Dendritic cell treated with granulocyte-macrophage colony-stimulating factor and Interleukin-4, amounts not matched to agents 40 ng/mL and 50 ng/mL, for 4 days (primary cell): ENCODE results near the gene P2RY2.

Experiments
- H3K27ac Mint-ChIP-seq: one replicate; pipeline ENCODE4 v1.8.0; 2022; ENCODE audit warnings: mild to moderate bottlenecking, mixed read lengths
- H3K27me3 Mint-ChIP-seq: one replicate; pipeline ENCODE4 v1.8.0; 2022; ENCODE audit warnings: mild to moderate bottlenecking, mixed read lengths
- H3K36me3 Mint-ChIP-seq: one replicate; pipeline ENCODE4 v1.8.0; 2022; ENCODE audit warnings: low read depth, mixed read lengths
- H3K4me1 Mint-ChIP-seq: one replicate; pipeline ENCODE4 v1.8.0; 2022; ENCODE audit warnings: low read depth, mixed read lengths
- H3K4me3 Mint-ChIP-seq: one replicate; pipeline ENCODE4 v1.8.0; 2022; ENCODE audit warnings: mild to moderate bottlenecking, moderate library complexity, mixed read lengths
- H3K9me3 Mint-ChIP-seq: one replicate; pipeline ENCODE4 v1.8.0; 2022; ENCODE audit warnings: mixed read lengths
- intact Hi-C: fragments of 100-400 bp; cut with micrococcal nuclease; formaldehyde crosslinking; loops from one replicate; pipeline ENCODE4 v1.15.0; 2022

Gene P2RY2

DNA sequence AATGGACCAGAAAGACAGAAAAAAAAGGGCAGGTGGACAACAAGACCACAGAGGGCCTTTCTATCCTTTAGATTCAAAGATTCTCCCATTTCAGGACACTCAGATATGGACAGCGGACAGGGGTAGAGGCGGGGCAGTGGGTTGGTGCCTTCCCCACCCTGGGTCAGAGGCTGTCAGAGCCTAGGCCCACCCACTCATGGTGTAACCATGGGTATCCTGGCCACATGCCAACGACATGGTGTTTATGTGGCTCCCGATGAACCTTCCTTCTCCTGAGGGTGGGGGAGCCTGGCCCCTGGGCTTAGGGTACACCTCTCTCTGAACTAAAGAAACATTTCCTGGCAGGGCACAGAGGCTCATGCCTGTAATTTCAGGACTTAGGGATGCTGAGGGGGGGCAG lies 14.3 kb upstream of the P2RY2 start:
- intact Hi-C loops = no loop called here
- no peaks in the 10 kb centered on the region for H3K36me3 Mint-ChIP-seq
- peaks cover 4% of the 10 kb centered on the region for H3K27me3 Mint-ChIP-seq
- no peaks in the 10 kb centered on the region for H3K9me3 Mint-ChIP-seq
- H3K4me1 Mint-ChIP-seq = peaks cover 69% of the 10 kb centered on the region
- H3K27ac Mint-ChIP-seq = peak overlapping the region; percentile 35
- H3K4me3 Mint-ChIP-seq = no peak overlapping the region

DNA sequence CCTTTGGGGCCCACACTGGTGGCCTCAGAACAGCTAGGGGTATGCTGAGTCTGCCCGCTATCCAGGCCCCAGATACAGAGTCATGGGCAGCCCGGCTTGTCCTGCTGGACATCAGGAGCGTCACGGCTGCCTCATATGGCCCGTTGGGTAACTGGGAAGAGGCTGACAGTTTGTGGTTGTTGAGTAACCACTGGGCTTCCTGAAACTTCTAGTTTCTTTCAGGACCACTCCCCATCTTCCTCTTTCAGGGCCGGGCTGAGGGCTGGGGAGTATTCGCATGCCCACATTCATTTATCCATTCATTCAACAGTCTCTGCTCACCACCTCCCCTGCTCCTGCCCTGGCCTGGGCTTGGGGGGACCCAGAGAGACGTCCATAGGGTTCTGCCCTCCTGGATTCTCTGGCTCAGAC lies 13.4 kb upstream of the P2RY2 start:
- no peaks in the 10 kb centered on the region for H3K36me3 Mint-ChIP-seq
- H3K9me3 Mint-ChIP-seq = no peaks in the 10 kb centered on the region
- peaks cover 66% of the 10 kb centered on the region for H3K4me1 Mint-ChIP-seq
- intact Hi-C loops = no loop called here
- peak overlapping the region; percentile 35 for H3K27ac Mint-ChIP-seq
- H3K4me3 Mint-ChIP-seq = peak overlapping the region; percentile 6
- H3K27me3 Mint-ChIP-seq = peaks cover 4% of the 10 kb centered on the region

DNA sequence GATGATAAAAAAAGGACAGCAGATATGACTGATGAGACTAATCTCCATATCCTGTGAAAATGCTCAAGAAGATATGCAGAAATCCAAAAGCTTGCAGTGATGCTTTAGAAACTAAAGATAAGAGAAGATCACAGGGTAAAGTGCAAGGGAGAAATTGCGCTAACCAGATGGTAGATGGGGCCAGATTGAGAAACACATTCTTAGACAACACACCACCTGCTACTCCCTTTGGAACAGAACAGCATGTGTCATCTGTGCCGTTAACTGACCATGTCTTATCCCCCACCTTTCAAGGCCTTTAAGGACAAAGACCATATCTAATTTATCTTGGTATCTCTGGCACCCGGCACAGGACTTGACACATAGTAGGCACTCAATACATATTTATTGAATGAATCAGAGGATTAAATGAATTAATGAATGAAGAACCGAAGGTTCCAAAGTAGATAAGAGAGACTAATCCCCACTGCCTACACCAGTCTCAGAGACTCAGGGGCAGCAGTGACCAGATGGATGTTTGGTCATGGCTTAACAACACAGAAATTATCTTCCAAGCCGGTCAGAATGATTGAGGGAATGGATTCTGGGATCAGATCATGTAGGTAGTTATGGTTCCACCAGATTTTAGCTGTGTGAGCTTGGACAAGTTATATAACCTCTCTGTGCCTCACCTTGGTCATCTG lies 12.3 kb upstream of the P2RY2 start:
- H3K4me1 Mint-ChIP-seq = peaks cover 55% of the 10 kb centered on the region
- intact Hi-C loops = no loop called here
- H3K9me3 Mint-ChIP-seq = no peaks in the 10 kb centered on the region
- no peak overlapping the region for H3K4me3 Mint-ChIP-seq
- no peaks in the 10 kb centered on the region for H3K36me3 Mint-ChIP-seq
- H3K27ac Mint-ChIP-seq = peak overlapping the region; percentile 35
- peaks cover 4% of the 10 kb centered on the region for H3K27me3 Mint-ChIP-seq

DNA sequence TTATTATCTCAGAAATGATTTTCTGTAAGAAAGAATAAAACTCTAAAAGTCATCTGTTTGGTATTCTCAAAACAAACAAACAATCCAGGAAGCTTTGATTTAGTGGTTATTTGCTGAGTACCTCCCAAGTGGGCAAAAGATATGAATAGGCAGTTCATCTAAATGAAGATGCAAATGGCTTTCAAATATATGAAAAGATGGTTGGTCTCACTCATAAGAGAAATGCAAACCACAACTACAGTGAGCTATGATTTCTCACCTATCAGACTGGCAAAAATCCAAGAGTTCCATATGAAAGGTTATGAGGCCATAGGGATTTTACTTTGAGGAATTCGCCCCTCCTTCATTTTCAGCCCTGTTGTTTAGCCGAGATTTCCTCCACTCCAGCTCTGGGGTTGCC lies 11.3 kb upstream of the P2RY2 start:
- Mint-ChIP-seq H3K4me1 (peaks cover 52% of the 10 kb centered on the region), H3K27ac (no peak overlapping the region), H3K36me3 (no peaks in the 10 kb centered on the region), H3K9me3 (no peaks in the 10 kb centered on the region), H3K27me3 (peaks cover 4% of the 10 kb centered on the region), H3K4me3 (no peak overlapping the region)
- intact Hi-C loops = no loop called here

DNA sequence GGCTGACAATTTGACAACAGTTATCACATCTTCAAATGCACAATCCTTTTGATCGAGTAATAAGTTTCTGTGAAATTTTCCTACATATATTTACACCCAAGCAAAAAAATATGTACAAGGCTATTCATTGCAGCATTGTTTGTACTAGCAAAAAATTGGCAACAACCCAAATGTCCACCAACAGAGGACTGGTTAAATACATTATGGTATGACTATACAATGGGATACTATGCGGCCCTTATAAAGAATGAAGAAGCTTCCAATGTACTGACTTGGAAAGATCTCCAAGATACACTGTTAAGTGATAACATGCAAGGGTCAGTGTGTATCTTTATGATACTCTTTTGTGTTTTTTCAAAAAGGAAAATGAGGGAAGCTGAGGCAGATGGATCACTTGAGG lies 8.2 kb upstream of the P2RY2 start:
- peaks cover 4% of the 10 kb centered on the region for H3K27me3 Mint-ChIP-seq
- no peaks in the 10 kb centered on the region for H3K9me3 Mint-ChIP-seq
- intact Hi-C loops = no loop called here
- H3K4me1 Mint-ChIP-seq = peaks cover 49% of the 10 kb centered on the region
- H3K4me3 Mint-ChIP-seq = no peak overlapping the region
- H3K27ac Mint-ChIP-seq = no peak overlapping the region
- H3K36me3 Mint-ChIP-seq = no peaks in the 10 kb centered on the region

DNA sequence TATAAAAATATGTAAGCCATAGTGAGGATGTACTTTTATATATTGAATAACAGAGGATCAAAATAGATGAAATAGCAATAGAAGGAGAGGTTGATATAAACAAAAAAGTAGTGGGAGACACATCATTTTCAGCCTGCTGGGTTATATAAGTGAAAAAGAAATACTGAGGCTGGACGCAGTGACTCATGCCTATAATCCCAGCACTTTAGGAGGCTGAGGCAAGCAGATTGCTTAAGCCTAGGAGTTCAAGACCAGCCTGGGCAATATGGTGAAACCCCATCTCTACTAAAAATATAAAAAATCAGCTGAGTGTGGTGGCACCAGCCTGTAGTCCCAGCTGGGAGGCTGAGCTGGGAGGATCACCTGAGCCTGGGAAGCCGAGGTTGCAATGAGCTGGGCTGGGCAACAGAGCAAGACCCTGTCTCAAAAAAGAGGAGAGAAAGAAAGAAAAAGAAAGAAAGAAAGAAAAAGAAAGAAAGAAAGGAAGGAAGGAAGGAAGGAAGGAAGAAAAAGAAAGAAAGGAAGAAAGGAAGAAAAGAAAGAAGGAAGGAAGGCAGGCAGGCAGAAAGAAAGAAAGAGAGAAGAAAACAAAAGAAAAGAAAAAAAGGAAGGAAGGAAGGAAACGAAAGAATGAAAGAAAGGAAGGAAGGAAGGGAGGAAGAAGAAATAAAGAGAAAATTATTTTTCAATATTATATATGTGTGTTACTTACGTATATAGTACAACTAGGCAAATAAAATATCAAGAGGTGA lies 7.0 kb upstream of the P2RY2 start:
- Mint-ChIP-seq H3K4me3 (no peak overlapping the region), H3K27ac (peak overlapping the region; percentile 33), H3K36me3 (no peaks in the 10 kb centered on the region), H3K27me3 (no peaks in the 10 kb centered on the region), H3K9me3 (no peaks in the 10 kb centered on the region), H3K4me1 (peaks cover 52% of the 10 kb centered on the region)
- intact Hi-C loops = no loop called here

DNA sequence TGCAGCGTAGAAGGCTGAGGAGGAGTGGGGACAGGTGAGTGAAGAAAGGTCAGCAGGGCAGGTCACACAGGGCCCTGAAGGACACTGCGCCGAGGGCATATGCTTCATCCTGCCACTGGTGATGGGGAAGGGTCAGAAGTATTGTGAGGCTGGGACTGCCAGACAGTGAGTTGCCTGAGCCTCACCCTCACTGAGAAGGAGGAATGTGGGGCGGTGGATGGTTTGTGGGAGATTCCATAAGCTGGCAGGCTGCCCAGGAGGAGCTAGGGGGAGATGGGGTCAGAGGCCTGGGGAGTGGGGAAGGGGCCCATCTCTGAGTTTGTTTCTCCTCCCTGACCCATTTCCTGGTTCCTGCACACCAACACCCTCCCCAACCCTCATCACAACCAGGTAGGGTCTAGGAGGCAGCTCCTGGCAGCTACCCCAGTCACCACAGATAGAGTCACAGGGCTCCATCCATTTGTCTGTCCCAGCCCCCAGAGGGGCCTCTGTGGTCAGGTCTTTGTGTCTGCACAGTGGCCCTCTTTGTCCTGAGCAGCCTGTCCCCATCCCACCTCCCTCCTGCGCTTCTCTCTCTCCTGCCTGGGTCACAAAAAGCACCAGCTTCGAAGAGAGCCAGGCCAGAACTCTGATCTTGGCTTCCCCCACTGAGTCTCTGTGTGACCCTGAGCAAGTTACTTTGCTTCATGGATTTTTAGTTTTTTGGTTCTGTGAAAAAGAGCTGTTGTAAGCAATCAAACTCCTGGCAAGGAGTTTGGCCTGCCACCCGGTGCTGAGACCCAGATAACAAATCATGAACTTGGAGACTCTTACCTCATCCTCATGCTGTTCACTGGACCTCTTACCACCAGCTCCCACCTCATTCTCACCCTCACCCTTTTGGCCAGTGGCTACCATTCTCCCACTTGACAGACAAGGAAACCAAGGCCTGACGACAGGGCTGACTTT lies 4.6 kb upstream of the P2RY2 start:
- intact Hi-C loops = no loop called here
- peaks cover 67% of the 10 kb centered on the region for H3K4me1 Mint-ChIP-seq
- no peaks in the 10 kb centered on the region for H3K27me3 Mint-ChIP-seq
- no peak overlapping the region for H3K4me3 Mint-ChIP-seq
- no peaks in the 10 kb centered on the region for H3K9me3 Mint-ChIP-seq
- H3K27ac Mint-ChIP-seq = peak overlapping the region; percentile 3
- H3K36me3 Mint-ChIP-seq = no peaks in the 10 kb centered on the region

DNA sequence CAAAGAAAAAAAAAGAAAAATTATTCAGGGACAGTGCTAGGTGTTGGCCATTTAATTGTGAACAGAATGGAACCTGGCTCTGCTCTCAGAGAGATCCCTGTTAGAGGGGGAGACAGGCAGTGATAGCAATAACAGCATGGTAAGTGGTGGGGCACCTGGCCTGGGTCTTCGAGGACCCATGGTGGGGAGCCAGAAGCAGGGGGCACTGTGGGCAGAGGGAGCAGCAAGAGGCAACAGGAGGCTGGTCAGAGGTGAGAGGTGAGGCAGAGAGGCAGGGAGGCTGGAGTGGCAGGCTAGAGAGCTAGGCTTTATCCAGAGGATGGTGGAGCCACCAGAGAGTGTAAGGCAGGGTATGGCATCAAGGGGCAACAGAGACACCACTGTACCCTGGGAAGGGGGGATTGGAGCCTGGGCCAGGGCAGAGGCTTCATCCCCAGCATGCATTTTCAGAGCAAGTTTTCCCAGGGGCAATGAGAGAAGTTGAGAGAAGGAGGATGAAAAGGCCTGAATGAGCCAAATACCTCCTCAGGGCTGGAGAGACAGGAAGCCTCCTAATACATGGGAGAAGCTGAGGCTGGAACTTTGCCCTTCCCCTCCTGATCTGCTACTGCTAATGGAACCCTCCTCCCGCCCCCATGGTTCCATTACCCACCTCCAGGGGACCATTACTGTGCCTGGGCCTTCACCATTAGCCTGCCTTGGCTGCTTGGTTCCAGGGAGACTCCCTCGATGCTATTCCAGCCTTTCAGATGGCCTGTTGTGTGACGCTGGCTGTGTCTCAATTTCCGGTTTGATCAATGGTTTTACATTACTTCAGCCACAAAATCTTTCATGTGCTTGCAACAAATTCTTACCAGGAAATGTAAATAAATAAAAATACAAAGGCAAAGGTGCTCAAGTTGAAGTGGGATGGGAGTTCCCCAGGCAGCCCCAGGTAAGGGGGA lies 2.6 kb upstream of the P2RY2 start:
- intact Hi-C loops = no loop called here
- peaks cover 82% of the 10 kb centered on the region for H3K4me1 Mint-ChIP-seq
- H3K9me3 Mint-ChIP-seq = no peaks in the 10 kb centered on the region
- H3K27me3 Mint-ChIP-seq = no peaks in the 10 kb centered on the region
- H3K4me3 Mint-ChIP-seq = no peak overlapping the region
- no peaks in the 10 kb centered on the region for H3K36me3 Mint-ChIP-seq
- H3K27ac Mint-ChIP-seq = peak overlapping the region; percentile 18

DNA sequence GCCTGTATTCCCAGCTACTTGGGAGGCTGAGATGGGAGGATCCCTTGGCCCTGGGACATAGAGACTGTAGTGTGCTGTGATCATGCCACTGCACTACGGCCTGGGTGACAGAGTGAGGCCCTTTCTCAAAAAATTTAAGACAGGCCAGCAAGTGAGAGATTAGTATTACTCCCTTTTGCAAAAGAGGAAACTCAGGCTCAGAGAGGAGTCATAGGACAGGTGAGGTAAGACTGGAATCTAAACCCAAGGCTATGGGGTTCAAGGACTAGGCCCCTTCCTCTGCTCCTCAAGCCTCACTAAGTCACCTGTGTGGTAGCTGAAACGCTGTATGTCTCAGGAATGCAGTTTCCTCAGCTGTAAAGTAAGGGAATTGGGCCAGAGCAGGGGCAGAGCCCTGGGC lies 1.6 kb upstream of the P2RY2 start:
- no peaks in the 10 kb centered on the region for H3K27me3 Mint-ChIP-seq
- H3K4me1 Mint-ChIP-seq = peaks cover 86% of the 10 kb centered on the region
- H3K36me3 Mint-ChIP-seq = no peaks in the 10 kb centered on the region
- intact Hi-C loops = no loop called here
- no peak overlapping the region for H3K4me3 Mint-ChIP-seq
- no peaks in the 10 kb centered on the region for H3K9me3 Mint-ChIP-seq
- peak overlapping the region; percentile 39 for H3K27ac Mint-ChIP-seq

DNA sequence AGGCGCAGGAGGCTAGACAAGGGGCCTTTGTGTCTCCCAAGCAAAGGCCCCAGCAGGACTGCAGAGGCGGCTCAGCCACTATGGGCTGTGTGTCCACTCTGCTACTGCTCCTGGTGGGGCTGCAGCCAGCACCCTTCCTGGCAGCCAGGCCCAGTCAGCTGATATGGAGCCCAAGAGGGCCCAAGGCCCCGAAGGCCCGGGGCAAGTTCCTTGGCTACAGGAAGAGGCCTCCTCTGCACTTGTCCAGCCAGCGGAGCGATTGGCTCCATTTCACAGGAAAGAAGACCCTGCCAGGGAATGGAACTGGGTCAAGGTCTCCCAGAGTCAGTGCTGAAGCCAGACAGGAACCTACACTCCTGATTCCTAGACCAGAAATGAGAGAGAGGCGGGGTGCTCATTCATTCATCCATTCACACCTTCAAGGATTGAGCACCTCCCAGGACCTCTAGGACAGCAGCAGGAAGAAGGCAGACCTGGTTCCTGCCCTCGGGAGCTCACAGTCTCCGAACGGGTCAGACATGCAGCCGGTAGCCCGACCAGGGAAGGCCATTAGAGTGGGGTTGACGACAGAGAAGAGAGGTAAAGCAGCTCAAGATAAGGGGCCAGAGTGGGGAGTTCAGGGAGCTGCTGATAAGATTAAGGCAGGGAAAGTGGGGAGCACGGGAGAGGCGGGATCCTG lies 811 bp upstream of the P2RY2 start:
- Mint-ChIP-seq H3K27me3 (no peaks in the 10 kb centered on the region), H3K4me1 (peaks cover 93% of the 10 kb centered on the region), H3K27ac (peak overlapping the region; percentile 39), H3K36me3 (no peaks in the 10 kb centered on the region), H3K4me3 (peak overlapping the region; percentile 81), H3K9me3 (no peaks in the 10 kb centered on the region)
- intact Hi-C loops = no loop called here

DNA sequence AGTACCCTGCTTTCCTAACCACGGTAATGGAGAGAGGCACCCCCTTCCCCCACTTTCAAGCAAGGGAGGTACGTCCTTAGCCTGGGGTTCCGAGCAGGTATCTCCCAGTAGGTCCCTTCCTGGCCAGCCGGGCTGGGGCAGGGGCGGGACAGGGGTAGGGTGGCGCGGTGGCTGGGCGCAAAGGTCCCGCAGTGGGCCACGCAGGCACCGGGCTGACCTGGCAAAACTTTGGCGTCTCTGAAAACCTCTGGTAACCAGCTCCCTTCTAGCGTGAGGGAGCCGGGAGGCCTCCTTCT lies 323 bp upstream of the P2RY2 start:
- H3K4me3 Mint-ChIP-seq = peak overlapping the region; percentile 81
- H3K27me3 Mint-ChIP-seq = no peaks in the 10 kb centered on the region
- no peaks in the 10 kb centered on the region for H3K9me3 Mint-ChIP-seq
- peak overlapping the region; percentile 39 for H3K27ac Mint-ChIP-seq
- no peaks in the 10 kb centered on the region for H3K36me3 Mint-ChIP-seq
- H3K4me1 Mint-ChIP-seq = peaks cover 95% of the 10 kb centered on the region
- intact Hi-C loops = no loop called here

DNA sequence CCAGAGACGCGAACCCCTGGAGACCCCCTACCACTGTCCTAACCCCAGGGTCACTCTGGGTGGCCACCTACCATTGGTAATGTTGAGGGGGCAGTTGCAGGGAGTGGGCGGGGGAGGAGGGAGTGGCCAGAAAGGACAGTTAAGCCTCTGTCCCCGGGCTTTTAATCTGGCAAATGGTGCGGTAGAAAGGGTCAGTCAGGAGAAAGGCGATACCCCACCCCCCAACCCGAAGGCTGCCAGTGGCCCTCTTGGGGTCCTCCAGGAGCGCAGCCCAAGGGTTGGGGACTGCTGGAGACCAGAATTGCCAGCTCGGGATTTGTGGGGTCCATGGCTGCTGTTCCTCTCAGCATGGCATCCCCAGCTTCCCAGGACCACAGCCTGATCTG lies 742 bp downstream of the P2RY2 start:
- Mint-ChIP-seq H3K9me3 (no peaks in the 10 kb centered on the region), H3K27ac (peak overlapping the region; percentile 39), H3K36me3 (no peaks in the 10 kb centered on the region), H3K4me3 (peak overlapping the region; percentile 81), H3K4me1 (peaks cover 93% of the 10 kb centered on the region), H3K27me3 (no peaks in the 10 kb centered on the region)
- intact Hi-C loops = no loop called here
